Measurements from ENCODE around the gene FAM83D. TPM values are rescaled to one million over a fixed set of nuclear protein-coding genes. Genes with fewer than 3 reads are reported as not detected.

The FAM83D gene
- total and polyA plus RNA-seq, 11 donors: 0.11 to 4.7 (median 0.66) TPM; not detected in 1

DNA sequence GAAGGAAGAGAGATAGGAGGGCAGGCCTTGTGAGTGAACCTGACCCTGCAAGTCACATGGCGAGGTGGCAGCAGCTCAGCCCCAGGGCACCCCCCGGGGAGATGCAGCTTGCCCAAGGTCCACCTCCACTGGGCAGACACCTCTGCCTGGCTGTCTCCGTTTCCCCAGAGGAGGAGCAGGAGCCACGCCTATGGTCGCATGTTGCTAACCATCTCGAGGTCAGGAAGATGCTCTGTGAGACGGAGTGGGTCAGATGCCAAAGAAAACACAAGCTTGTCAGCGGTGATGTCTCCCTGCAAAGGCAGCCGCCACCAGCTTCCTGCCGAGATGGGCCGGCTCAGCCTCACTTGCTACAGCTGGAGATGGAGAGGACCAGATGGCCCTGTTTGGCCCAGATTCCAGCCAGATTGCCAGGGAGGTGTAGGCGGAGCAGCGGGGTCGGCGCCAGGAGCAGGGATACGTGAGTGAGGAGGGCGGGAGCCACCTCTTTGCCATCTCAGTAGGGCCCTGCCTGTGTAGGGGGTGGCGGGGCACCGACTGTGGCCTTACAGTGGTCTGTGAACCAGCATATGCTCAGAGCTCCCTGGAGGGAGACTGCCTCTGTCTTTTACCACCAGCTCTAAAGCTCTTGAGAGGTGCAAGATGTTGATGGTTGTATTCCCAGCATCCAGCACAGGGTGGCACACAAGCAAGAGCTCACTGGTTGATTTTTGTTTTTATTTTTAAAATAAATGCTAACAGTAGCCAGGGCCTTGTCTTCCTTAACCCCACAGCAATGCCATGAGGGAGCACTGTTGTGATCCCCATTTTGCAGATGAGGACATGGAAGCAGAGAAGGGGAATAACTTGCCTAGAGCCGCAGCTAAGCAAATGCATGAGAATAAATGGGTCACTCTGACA, 42.9 kb upstream of the FAM83D start:
- Histone ChIP-seq H3K4me3 (no peak overlapping the region), H3K27ac (no peak overlapping the region), H3K9me3 (no peaks in the 10 kb centered on the region), H3K36me3 (no peaks in the 10 kb centered on the region), H3K4me1 (peaks cover 0 to 30% (median 9%) of the 10 kb centered on the region in 12 donors), H3K27me3 (peaks cover 0 to 40% (median 0%) of the 10 kb centered on the region in 9 donors)
- intact Hi-C loops (cut with DNase I): loop anchor here in 1 of 10 donors (10.0 kb wide), 1 partner anchor 79 kb away; the partner anchor contains the start of gene PPP1R16B
- whole genome bisulfite sequencing, 4 donors: 34 to 45% (median 42%) methylated on average over 20 of the region's 20 CpGs
- DNase-seq (peak in 2 of 5 donors; percentile 31 to 52), ATAC-seq (peak in 3 of 4 donors; percentile 21 to 52 (median 36))
- no peak for TF ChIP-seq POLR2A (IDR thresholded peaks at IDR 0.05)
- no peak for TF ChIP-seq CTCF (IDR thresholded peaks at IDR 0.05)

DNA sequence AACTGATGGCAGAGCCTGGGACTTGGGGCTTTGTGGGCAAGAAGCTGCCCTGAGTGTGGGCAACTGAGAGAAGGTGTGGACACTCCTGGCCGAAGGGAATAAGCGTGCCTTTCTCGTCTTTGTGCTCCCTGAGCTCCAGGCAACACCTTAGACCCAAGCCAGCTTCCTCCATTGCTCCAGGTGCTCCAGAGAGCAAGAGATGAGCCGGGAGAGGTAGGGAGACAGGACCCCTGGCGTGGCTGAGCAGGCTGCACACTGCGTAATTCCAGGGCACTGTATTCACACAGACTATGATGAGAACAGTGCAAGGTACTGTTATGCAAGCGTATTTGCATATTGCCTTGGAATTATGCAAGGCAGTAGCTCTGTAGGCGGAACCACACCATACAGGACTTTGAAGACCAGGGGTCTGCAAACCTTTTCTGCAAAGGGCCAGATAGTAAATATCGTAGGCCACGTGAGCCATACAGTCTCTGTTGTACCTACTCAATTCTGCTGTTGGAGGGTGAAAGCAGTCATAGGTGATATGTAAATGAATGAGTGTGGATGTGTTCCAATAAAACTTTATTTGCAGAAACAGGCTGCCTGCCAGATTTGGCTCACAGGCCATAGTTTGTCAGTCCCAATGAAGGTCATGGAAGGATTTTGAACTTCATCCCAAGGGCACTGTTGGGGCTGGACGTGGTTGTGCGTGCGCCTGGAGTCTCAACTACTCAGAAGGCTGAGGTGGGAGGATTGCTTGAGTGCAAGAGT, 42.1 kb upstream of the FAM83D start:
- WGBS, 4 donors: 91 to 93% (median 92%) methylated on average over 13 of the region's 13 CpGs
- intact Hi-C loops (cut with DNase I): loop anchor here in 1 of 10 donors (10.0 kb wide), 1 partner anchor 79 kb away; the partner anchor contains the start of gene PPP1R16B
- no peaks in the 10 kb centered on the region for H3K9me3 ChIP-seq
- TF ChIP-seq CTCF (IDR thresholded peaks at IDR 0.05) (no peak), POLR2A (IDR thresholded peaks at IDR 0.05) (no peak)
- no peak overlapping the region for H3K4me3 ChIP-seq
- H3K27ac ChIP-seq: no peak overlapping the region
- DNase-seq: no peak
- peaks cover 0 to 30% (median 9%) of the 10 kb centered on the region in 12 donors for H3K4me1 ChIP-seq
- no peak for ATAC-seq
- no peaks in the 10 kb centered on the region for H3K36me3 ChIP-seq
- H3K27me3 ChIP-seq: peaks cover 0 to 40% (median 0%) of the 10 kb centered on the region in 9 donors

GRCh38 chr20:38885357-38885756, 40.9 kb upstream of the FAM83D start:
- ATAC-seq (peak in 1 of 4 donors; percentile 51), DNase-seq (peak in 1 of 5 donors; percentile 38)
- H3K36me3 ChIP-seq: peaks cover 0 to 6% (median 0%) of the 10 kb centered on the region in 9 donors
- TF ChIP-seq POLR2A (IDR thresholded peaks at IDR 0.05) (no peak), CTCF (IDR thresholded peaks at IDR 0.05) (no peak)
- no peak overlapping the region for H3K27ac ChIP-seq
- peaks cover 0 to 30% (median 9%) of the 10 kb centered on the region in 12 donors for H3K4me1 ChIP-seq
- H3K4me3 ChIP-seq: no peak overlapping the region
- 55 to 62% (median 58%) methylated on average over 6 of the region's 6 CpGs for WGBS, 4 donors
- H3K27me3 ChIP-seq: peaks cover 0 to 32% (median 0%) of the 10 kb centered on the region in 9 donors
- intact Hi-C loops (cut with DNase I): loop anchor here in 2 of 10 donors (5.0 to 10.0 kb wide), 2 partner anchors 81 to 238 kb away; partner anchors contain the start of gene PPP1R16B (in 1 of the 2)
- H3K9me3 ChIP-seq: no peaks in the 10 kb centered on the region

Data from heart left ventricle (tissue), 16 donors.